Esophagus muscularis mucosa (tissue), 4 donors: ENCODE data around the gene KRT13. TPM values are rescaled to one million over a fixed set of nuclear protein-coding genes. Genes with fewer than 3 reads are reported as not detected.

Source experiments
- DNase-seq: peaks from one replicate; pipeline ENCODE4 v3.0.0-alpha.2; 2017; ENCODE audit errors: extremely low spot score
- H3K27ac ChIP-seq, 4 donors: fragments of 200-600 bp; sonication (generic); replicated peaks in 1 of 4; 1 replicate in 3 of 4; 2 replicates in 1 of 4; pipeline ENCODE4 v1.5.1; 2016 to 2019; ENCODE audit warnings: mild to moderate bottlenecking in 1 of 4
- H3K27me3 ChIP-seq, 4 donors: fragments of 200-600 bp; sonication (generic); one replicate each; pipeline versions ENCODE4 v1.5.1 to v1.6.0; 2016 to 2019
- H3K36me3 ChIP-seq, 4 donors: fragments of 200-600 bp; sonication (generic); one replicate each; pipeline ENCODE4 v1.5.1; 2016 to 2019
- H3K4me1 ChIP-seq, 4 donors: fragments of 200-600 bp; sonication (generic); one replicate each; pipeline ENCODE4 v1.5.1; 2016 to 2019
- H3K4me3 ChIP-seq, 4 donors: fragments of 200-600 bp; sonication (generic); 1 replicate in 2 of 4; 2 replicates in 2 of 4; pipeline ENCODE4 v1.5.1; 2016 to 2019; ENCODE audit warnings: mild to moderate bottlenecking in 4 of 4, moderate library complexity in 1 of 4
- H3K9me3 ChIP-seq, 4 donors: fragments of 200-600 bp; sonication (generic); 1 replicate in 3 of 4; 2 replicates in 1 of 4; pipeline ENCODE4 v1.5.1; 2016 to 2019
- CTCF ChIP-seq, 3 experiments: fragments of 200-600 bp in 2 of 3; fragments of 450-650 bp in 1 of 3; sonication (generic) in 2 of 3; IDR thresholded peaks; one replicate each; pipeline ENCODE4 v1.5.1; 2017 to 2019; ENCODE audit warnings: antibody characterized with exemption in 3 of 3, mild to moderate bottlenecking in 2 of 3, moderate library complexity in 1 of 3
- EP300 ChIP-seq: sonication (generic); formaldehyde crosslinking; IDR thresholded peaks from one replicate; pipeline ENCODE4 v1.6.1; 2017; ENCODE audit warnings: antibody characterized with exemption
- POLR2A ChIP-seq: fragments of 450-650 bp; IDR thresholded peaks from one replicate; pipeline ENCODE4 v1.6.1; 2017; ENCODE audit warnings: antibody characterized with exemption, moderate library complexity, mild to moderate bottlenecking, low read depth
- POLR2AphosphoS5 ChIP-seq, 2 donors: sonication (generic); formaldehyde crosslinking; IDR thresholded peaks; one replicate each; pipeline ENCODE4 v1.6.1; 2017; ENCODE audit warnings: antibody characterized with exemption in 2 of 2
- WGBS: methylation state at CpG from one replicate; pipeline ENCODE4 v1.1.5; 2018; 5-methylcytosine and 5-hydroxymethylcytosine counted together
- intact Hi-C: fragments of 100-400 bp; cut with DNase I; formaldehyde crosslinking; loops from one replicate; pipeline ENCODE4 v1.15.1; 2023
- small RNA-seq, 3 donors: library from RNA; depleted of rRNA; stranded (forward); fragments of <200 nt; gene quantifications; one replicate each; pipeline ENCODE3, GENCODE V24; 2016
- total RNA-seq, 4 donors: library from RNA; depleted of rRNA; stranded (reverse); fragments of >200 nt; gene quantifications; one replicate each; pipeline versions ENCODE4 v1.1.0 to v1.2.1, GENCODE V29; 2016

Gene KRT13
- total RNA-seq, 4 donors from 2014 or later = 0.39 to 23.3 (median 0.52) TPM; not detected in 1

GRCh38 chr17:41452281-41452680 lies 53.1 kb downstream of the KRT13 start:
- no peak for DNase-seq
- Histone ChIP-seq H3K9me3 (peaks cover 0 to 4% (median 0%) of the 10 kb centered on the region in 4 donors), H3K4me3 (no peak overlapping the region), H3K36me3 (no peaks in the 10 kb centered on the region), H3K27me3 (no peaks in the 10 kb centered on the region), H3K27ac (no peak overlapping the region), H3K4me1 (peaks cover 0 to 8% (median 7%) of the 10 kb centered on the region in 4 donors)
- 53% methylated on average over 4 of the region's 4 CpGs for WGBS
- TF ChIP-seq POLR2A = no peak
- TF ChIP-seq EP300 = no peak
- TF ChIP-seq CTCF (IDR thresholded peaks at IDR 0.05) = no peak
- no peak for TF ChIP-seq POLR2AphosphoS5 (IDR thresholded peaks at IDR 0.05)
- intact Hi-C loops = no loop called here

DNA sequence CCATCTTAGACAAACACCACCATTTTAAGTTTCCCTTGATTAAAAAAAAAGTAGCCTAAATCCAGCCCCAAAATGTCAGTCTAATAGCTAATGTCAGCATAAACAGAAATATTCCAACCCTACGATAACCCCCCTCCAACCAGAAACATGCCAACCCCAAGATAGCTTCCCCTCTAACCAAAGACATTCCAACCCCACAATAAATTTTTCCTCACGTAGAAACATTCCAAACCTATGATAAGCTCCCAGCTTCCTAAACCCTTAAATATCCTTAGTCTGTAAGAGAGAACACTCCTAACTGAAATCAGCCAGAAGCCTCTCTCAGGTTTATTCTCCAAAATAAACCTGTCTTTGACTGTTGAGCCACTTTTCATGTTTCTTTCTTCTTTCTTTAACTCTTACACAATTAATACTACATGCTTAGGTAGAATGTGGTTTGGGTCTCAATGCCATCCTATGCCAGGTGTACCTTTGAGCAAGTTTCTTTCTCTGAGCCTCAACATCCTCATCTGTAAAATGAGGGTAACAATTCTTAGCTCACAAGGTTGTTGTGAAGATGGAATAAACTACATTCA lies 54.2 kb downstream of the KRT13 start:
- Histone ChIP-seq H3K27ac (no peak overlapping the region), H3K4me3 (no peak overlapping the region), H3K4me1 (no peaks in the 10 kb centered on the region), H3K9me3 (peaks cover 0 to 4% (median 0%) of the 10 kb centered on the region in 4 donors), H3K36me3 (no peaks in the 10 kb centered on the region), H3K27me3 (no peaks in the 10 kb centered on the region)
- no peak for TF ChIP-seq EP300
- TF ChIP-seq POLR2AphosphoS5 (IDR thresholded peaks at IDR 0.05) = no peak
- no peak for TF ChIP-seq POLR2A
- TF ChIP-seq CTCF (IDR thresholded peaks at IDR 0.05) = no peak
- intact Hi-C loops = no loop called here
- WGBS = 82% methylated on average over 2 of the region's 2 CpGs
- DNase-seq = no peak

Small RNAs within 50 kb of the gene (small RNA-seq; reads per million reads assigned to genes)
- gene RNU2-32P = 0 to 0.08 (median 0) reads per million in 3 donors

Other genes with a start within 250 kb of the KRT13 start
- not detected for gene KRTAP9-6, start 240.2 kb downstream of the KRT13 start, total RNA-seq
- not detected for gene KRTAP9-7, start 229.9 kb downstream of the KRT13 start, total RNA-seq
- not detected for gene KRTAP29-1, start 202.8 kb downstream of the KRT13 start, total RNA-seq
- not detected for gene KRTAP16-1, start 196.3 kb downstream of the KRT13 start, total RNA-seq
- gene KRTAP17-1, start 189.9 kb downstream of the KRT13 start, total RNA-seq = not detected
- gene KRT33A, start 154.8 kb downstream of the KRT13 start, total RNA-seq = not detected
- gene KRT33B, start 135.8 kb downstream of the KRT13 start, total RNA-seq = not detected
- not detected for gene KRT34, start 123.3 kb downstream of the KRT13 start, total RNA-seq
- gene KRT31, start 108.0 kb downstream of the KRT13 start, total RNA-seq = not detected
- not detected for gene KRT37, start 81.0 kb downstream of the KRT13 start, total RNA-seq
- not detected for gene KRT38, start 64.6 kb downstream of the KRT13 start, total RNA-seq
- gene KRT32, start 38.2 kb downstream of the KRT13 start, total RNA-seq = not detected
- not detected for gene KRT35, start 24.5 kb downstream of the KRT13 start, total RNA-seq
- gene KRT36, start 15.7 kb downstream of the KRT13 start, total RNA-seq = not detected
- 1 to 10 TPM in 1 of 4 donors, not detected in 3; 3.3 TPM for gene KRT15, start 13.3 kb upstream of the KRT13 start, total RNA-seq
- 1 to 10 TPM; 2.1 to 5.7 (median 3.1) TPM for gene KRT19, start 22.7 kb upstream of the KRT13 start, total RNA-seq
- not detected for gene KRT9, start 66.4 kb upstream of the KRT13 start, total RNA-seq
- 1 to 10 TPM in 1 of 4 donors, not detected in 3; 2.9 TPM for gene KRT14, start 81.3 kb upstream of the KRT13 start, total RNA-seq
- 1 to 10 TPM in 1 of 4 donors, not detected in 3; 1.7 TPM for gene KRT16, start 107.2 kb upstream of the KRT13 start, total RNA-seq
- 1 to 10 TPM in 2 of 4 donors, under 1 TPM in 1, not detected in 1; 0.58 to 5.6 (median 1.2) TPM for gene KRT17, start 119.0 kb upstream of the KRT13 start, total RNA-seq
- gene EIF1, start 183.3 kb upstream of the KRT13 start, total RNA-seq = 100 to 1,000 TPM; 158 to 426 (median 207) TPM
- gene GAST, start 206.7 kb upstream of the KRT13 start, total RNA-seq = not detected
- gene HAP1, start 229.0 kb upstream of the KRT13 start, total RNA-seq = under 1 TPM in 1 of 4 donors, not detected in 3; 0.19 TPM